ENCODE data around the gene CNGB1. TPM values are rescaled to one million over a fixed set of nuclear protein-coding genes. Genes with fewer than 3 reads are reported as not detected.

CNGB1 gene
- total RNA-seq, 1 donor from 2014 or later, result not detected

DNA sequence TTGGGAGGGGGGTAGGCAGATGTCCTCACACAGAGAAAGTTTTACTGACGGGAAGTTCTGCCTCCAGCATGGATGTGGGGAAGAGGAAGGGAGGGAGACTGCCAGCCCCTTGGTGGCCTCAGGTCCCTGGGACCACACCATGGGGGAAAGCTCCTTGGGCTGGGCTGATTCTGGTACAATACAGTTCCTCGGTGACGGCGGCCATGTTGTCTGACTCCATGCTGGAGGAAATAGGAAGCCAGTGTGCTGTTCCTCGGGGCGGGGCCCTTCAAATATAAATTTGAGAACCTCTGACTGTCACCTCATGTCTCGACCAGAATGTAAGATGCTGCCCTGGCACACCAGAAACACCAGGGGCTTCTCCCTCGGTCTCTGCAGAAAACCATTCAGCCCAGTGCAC, 66.8 kb downstream of the CNGB1 start:
- Mint-ChIP-seq H3K27ac (no peak overlapping the region), H3K4me1 (peaks cover 9% of the 10 kb centered on the region), H3K27me3 (ENCODE audit: insufficient read depth, low read depth) (peaks cover 27% of the 10 kb centered on the region), H3K36me3 (no peaks in the 10 kb centered on the region), H3K4me3 (no peak overlapping the region), H3K9me3 (no peaks in the 10 kb centered on the region)
- Histone ChIP-seq H3K9me3 (ENCODE audit: low read depth) (no peaks in the 10 kb centered on the region), H3K4me1 (peaks cover 5% of the 10 kb centered on the region), H3K27ac (no peak overlapping the region), H3K9ac (no peak overlapping the region), H3K79me2 (ENCODE audit: low read depth) (no peaks in the 10 kb centered on the region), H3K36me3 (no peaks in the 10 kb centered on the region), H3K27me3 (peaks cover 7% of the 10 kb centered on the region), H2AFZ (replicated peaks) (no peak overlapping the region), H3F3A (ENCODE audit: low read depth) (peaks cover 5% of the 10 kb centered on the region), H3K4me2 (no peak overlapping the region), H4K20me1 (ENCODE audit: low read depth) (peaks cover 3% of the 10 kb centered on the region), H3K4me3 (no peak overlapping the region)
- TF ChIP-seq, protein P1, sequence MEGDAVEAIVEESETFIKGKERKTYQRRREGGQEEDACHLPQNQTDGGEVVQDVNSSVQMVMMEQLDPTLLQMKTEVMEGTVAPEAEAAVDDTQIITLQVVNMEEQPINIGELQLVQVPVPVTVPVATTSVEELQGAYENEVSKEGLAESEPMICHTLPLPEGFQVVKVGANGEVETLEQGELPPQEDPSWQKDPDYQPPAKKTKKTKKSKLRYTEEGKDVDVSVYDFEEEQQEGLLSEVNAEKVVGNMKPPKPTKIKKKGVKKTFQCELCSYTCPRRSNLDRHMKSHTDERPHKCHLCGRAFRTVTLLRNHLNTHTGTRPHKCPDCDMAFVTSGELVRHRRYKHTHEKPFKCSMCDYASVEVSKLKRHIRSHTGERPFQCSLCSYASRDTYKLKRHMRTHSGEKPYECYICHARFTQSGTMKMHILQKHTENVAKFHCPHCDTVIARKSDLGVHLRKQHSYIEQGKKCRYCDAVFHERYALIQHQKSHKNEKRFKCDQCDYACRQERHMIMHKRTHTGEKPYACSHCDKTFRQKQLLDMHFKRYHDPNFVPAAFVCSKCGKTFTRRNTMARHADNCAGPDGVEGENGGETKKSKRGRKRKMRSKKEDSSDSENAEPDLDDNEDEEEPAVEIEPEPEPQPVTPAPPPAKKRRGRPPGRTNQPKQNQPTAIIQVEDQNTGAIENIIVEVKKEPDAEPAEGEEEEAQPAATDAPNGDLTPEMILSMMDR (IDR thresholded peaks at IDR 0.05), result no peak
- TF ChIP-seq EZH2phosphoT487 (IDR thresholded peaks at IDR 0.05), result no peak
- no peak for TF ChIP-seq EZH2 (IDR thresholded peaks at IDR 0.05)
- no peak for DNase-seq (ENCODE audit: low spot score)

DNA sequence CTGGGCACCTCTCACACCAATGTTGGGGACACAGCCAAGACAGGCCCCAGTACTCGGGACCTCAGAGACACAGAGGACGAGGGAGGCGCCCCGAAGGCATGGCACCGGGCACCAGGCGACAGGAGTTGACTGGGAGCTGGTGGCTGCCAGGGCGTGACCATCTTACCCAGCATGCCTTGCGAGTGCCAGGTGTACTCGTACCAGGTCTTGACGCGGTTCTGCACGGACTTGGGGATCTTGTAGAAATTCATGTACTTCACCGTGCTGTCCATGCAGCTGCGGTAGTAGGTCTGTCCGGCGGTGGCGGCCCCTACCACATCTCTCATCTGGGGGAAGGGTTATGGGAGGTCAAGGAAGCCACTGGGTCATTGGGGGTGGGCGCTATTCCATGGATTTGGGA, 67.3 kb downstream of the CNGB1 start:
- H3K4me1 Mint-ChIP-seq, result peaks cover 14% of the 10 kb centered on the region
- no peaks in the 10 kb centered on the region for H3K36me3 Mint-ChIP-seq
- no peak overlapping the region for H3K9ac ChIP-seq
- H3K4me1 ChIP-seq, result peaks cover 8% of the 10 kb centered on the region
- H3K4me3 Mint-ChIP-seq, result no peak overlapping the region
- no peak overlapping the region for H3K27ac ChIP-seq
- H3K27me3 Mint-ChIP-seq (ENCODE audit: insufficient read depth, low read depth), result peaks cover 25% of the 10 kb centered on the region
- H3K36me3 ChIP-seq, result no peaks in the 10 kb centered on the region
- H4K20me1 ChIP-seq (ENCODE audit: low read depth), result peaks cover 3% of the 10 kb centered on the region
- no peaks in the 10 kb centered on the region for H3K79me2 ChIP-seq (ENCODE audit: low read depth)
- peaks cover 10% of the 10 kb centered on the region for H3F3A ChIP-seq (ENCODE audit: low read depth)
- TF ChIP-seq EZH2 (IDR thresholded peaks at IDR 0.05) (no peak), EZH2phosphoT487 (IDR thresholded peaks at IDR 0.05) (no peak)
- TF ChIP-seq, protein P1 (IDR thresholded peaks at IDR 0.05), result no peak
- H2AFZ ChIP-seq (replicated peaks), result no peak overlapping the region
- DNase-seq (ENCODE audit: low spot score), result no peak
- no peak overlapping the region for H3K27ac Mint-ChIP-seq
- H3K27me3 ChIP-seq, result peaks cover 7% of the 10 kb centered on the region
- H3K4me2 ChIP-seq, result no peak overlapping the region
- H3K9me3 Mint-ChIP-seq, result no peaks in the 10 kb centered on the region
- H3K4me3 ChIP-seq, result no peak overlapping the region
- H3K9me3 ChIP-seq (ENCODE audit: low read depth), result no peaks in the 10 kb centered on the region

GRCh38 chr16:57901480-57902069, 69.4 kb downstream of the CNGB1 start:
- no peak for DNase-seq (ENCODE audit: low spot score)
- no peaks in the 10 kb centered on the region for H3K9me3 ChIP-seq (ENCODE audit: low read depth)
- no peaks in the 10 kb centered on the region for H3K36me3 Mint-ChIP-seq
- no peak overlapping the region for H2AFZ ChIP-seq (replicated peaks)
- H3K27ac ChIP-seq, result no peak overlapping the region
- peaks cover 27% of the 10 kb centered on the region for H3K27me3 Mint-ChIP-seq (ENCODE audit: insufficient read depth, low read depth)
- H3K79me2 ChIP-seq (ENCODE audit: low read depth), result no peaks in the 10 kb centered on the region
- H3K9me3 Mint-ChIP-seq, result no peaks in the 10 kb centered on the region
- H3K4me1 Mint-ChIP-seq, result peaks cover 16% of the 10 kb centered on the region
- peaks cover 12% of the 10 kb centered on the region for H3F3A ChIP-seq (ENCODE audit: low read depth)
- H3K4me2 ChIP-seq, result no peak overlapping the region
- TF ChIP-seq EZH2phosphoT487 (IDR thresholded peaks at IDR 0.05), result no peak
- TF ChIP-seq, protein P1 (IDR thresholded peaks at IDR 0.05), result no peak
- no peak for TF ChIP-seq EZH2 (IDR thresholded peaks at IDR 0.05)
- no peak overlapping the region for H3K4me3 Mint-ChIP-seq
- peaks cover 10% of the 10 kb centered on the region for H3K4me1 ChIP-seq
- no peak overlapping the region for H3K4me3 ChIP-seq
- H3K9ac ChIP-seq, result no peak overlapping the region
- peaks cover 7% of the 10 kb centered on the region for H3K27me3 ChIP-seq
- no peak overlapping the region for H3K27ac Mint-ChIP-seq
- H4K20me1 ChIP-seq (ENCODE audit: low read depth), result peaks cover 3% of the 10 kb centered on the region
- H3K36me3 ChIP-seq, result no peaks in the 10 kb centered on the region
